H1 (cell line): ENCODE data around the gene USP49. TPM values are rescaled to one million over a fixed set of nuclear protein-coding genes. Genes with fewer than 3 reads are reported as not detected.

Experiments
- CTCF ChIA-PET: fragments of 300-600 bp; sonication (Branson Sonifier 250); formaldehyde crosslinking; loops from one replicate; lab custom pipeline; 2021; ENCODE audit not compliant: partially characterized antibody; lab: Charles Lee
- POLR2A ChIA-PET: fragments of 300-600 bp; sonication (Branson Sonifier 250); formaldehyde crosslinking; loops from one replicate; lab custom pipeline; 2021; ENCODE audit warnings: inconsistent platforms; ENCODE audit not compliant: partially characterized antibody; lab: Charles Lee
- DNase-seq, 2 experiments: peaks; one replicate each; pipeline versions ENCODE4 v3.0.0 to v3.0.0-alpha.2; 2010 to 2022; ENCODE audit warnings: low spot score in 2 of 2, low read depth in 1 of 2, mixed read lengths in 1 of 2
- FAIRE-seq: peaks from 2 replicates; lab custom pipeline; 2011; peaks lifted over from hg19 to GRCh38; lab: Jason Lieb, UNC
- H2AFZ ChIP-seq: 2 replicates; pipeline ENCODE4 v1.8.1; 2012; ENCODE audit warnings: low read length, inconsistent platforms
- H2AK5ac ChIP-seq: 2 replicates; pipeline ENCODE4 v1.6.1; 2013; ENCODE audit warnings: low read depth, low read length
- H2BK120ac ChIP-seq: replicated peaks from 2 replicates; pipeline ENCODE3; 2013; ENCODE audit warnings: low read depth, low read length, inconsistent platforms
- H2BK12ac ChIP-seq: 2 replicates; pipeline ENCODE4 v1.6.1; 2013; ENCODE audit warnings: low read depth, low read length
- H2BK15ac ChIP-seq: 2 replicates; pipeline ENCODE4 v1.6.1; 2013; ENCODE audit warnings: low read length
- H2BK20ac ChIP-seq: 2 replicates; pipeline ENCODE4 v1.6.1; 2013; ENCODE audit warnings: low read length
- H2BK5ac ChIP-seq: 2 replicates; pipeline ENCODE4 v1.6.1; 2013; ENCODE audit warnings: low read depth, low read length
- H3K14ac ChIP-seq: 2 replicates; pipeline ENCODE4 v1.6.1; 2013; ENCODE audit warnings: inconsistent platforms; ENCODE audit not compliant: insufficient read length
- H3K18ac ChIP-seq: 2 replicates; pipeline ENCODE4 v1.6.1; 2013; ENCODE audit warnings: low read length; ENCODE audit errors: extremely low read depth
- H3K23ac ChIP-seq: 2 replicates; pipeline ENCODE4 v1.6.1; 2013; ENCODE audit warnings: inconsistent platforms; ENCODE audit not compliant: insufficient read length
- H3K23me2 ChIP-seq: 2 replicates; pipeline ENCODE4 v1.6.1; 2013; ENCODE audit warnings: low read depth, low read length
- H3K27ac ChIP-seq: 2 replicates; pipeline ENCODE4 v1.6.1; 2011; ENCODE audit warnings: low read depth, low read length, inconsistent platforms
- H3K27me3 ChIP-seq, 4 experiments: replicated peaks in 1 of 4; 1 replicate in 1 of 4; 2 replicates in 3 of 4; pipeline versions ENCODE4 v1.6.1 to v1.8.1; 2011 to 2013; ENCODE audit warnings: low read length in 3 of 4, mild to moderate bottlenecking in 3 of 4, inconsistent platforms in 2 of 4, mixed read lengths in 2 of 4, moderate library complexity in 1 of 4; ENCODE audit not compliant: control insufficient read depth in 3 of 4, insufficient read depth in 3 of 4; ENCODE audit errors: extremely low read depth in 1 of 4
- H3K36me3 ChIP-seq, 4 experiments: 2 replicates each; pipeline versions ENCODE4 v1.6.1 to v1.8.1; 2011 to 2013; ENCODE audit warnings: mild to moderate bottlenecking in 4 of 4, low read length in 3 of 4, moderate library complexity in 2 of 4, control low read depth in 1 of 4, inconsistent platforms in 1 of 4; ENCODE audit not compliant: insufficient read depth in 4 of 4, control insufficient read depth in 2 of 4
- H3K4ac ChIP-seq: replicated peaks from 2 replicates; pipeline ENCODE3; 2013; ENCODE audit warnings: low read length, low read depth, mixed read lengths, inconsistent platforms; ENCODE audit not compliant: insufficient read length
- H3K4me1 ChIP-seq, 4 experiments: replicated peaks in 1 of 4; 1 replicate in 1 of 4; 2 replicates in 3 of 4; pipeline versions ENCODE4 v1.6.1 to v1.8.1; 2011 to 2013; ENCODE audit warnings: low read length in 3 of 4, inconsistent platforms in 2 of 4, mixed read lengths in 1 of 4; ENCODE audit not compliant: insufficient read depth in 4 of 4, control insufficient read depth in 3 of 4
- H3K4me2 ChIP-seq, 2 experiments: 2 replicates each; pipeline versions ENCODE4 v1.6.1 to v1.8.1; 2011 to 2013; ENCODE audit warnings: low read depth in 2 of 2, low read length in 2 of 2, control low read depth in 1 of 2, inconsistent platforms in 1 of 2, mild to moderate bottlenecking in 1 of 2; ENCODE audit not compliant: insufficient read depth in 1 of 2
- H3K4me3 ChIP-seq, 4 experiments: fragments of 200-600, 300-600 bp in 1 of 4; sonication (generic), shearing (Covaris generic), sonication (Bioruptor Twin) in 1 of 4; 2 replicates each; pipeline versions ENCODE4 v1.5.1 to v1.8.1; 2011 to 2016; ENCODE audit warnings: low read length in 4 of 4, low read depth in 3 of 4, control low read depth in 2 of 4, inconsistent platforms in 2 of 4, mild to moderate bottlenecking in 2 of 4, mixed read lengths in 1 of 4, moderate library complexity in 1 of 4; ENCODE audit not compliant: insufficient read depth in 2 of 4; ENCODE audit errors: extremely low read depth in 1 of 4
- H3K56ac ChIP-seq: replicated peaks from 2 replicates; pipeline ENCODE3; 2013; ENCODE audit warnings: low read depth, mild to moderate bottlenecking, mixed read lengths, low read length, inconsistent platforms; ENCODE audit not compliant: insufficient read length
- H3K79me1 ChIP-seq: 2 replicates; pipeline ENCODE4 v1.6.1; 2013; ENCODE audit warnings: low read depth, low read length, control low read depth
- H3K79me2 ChIP-seq, 2 experiments: 2 replicates each; pipeline versions ENCODE4 v1.6.1 to v1.8.1; 2012 to 2013; ENCODE audit warnings: low read length in 2 of 2, mild to moderate bottlenecking in 2 of 2, inconsistent platforms in 1 of 2; ENCODE audit not compliant: insufficient read depth in 2 of 2, control insufficient read depth in 1 of 2
- H3K9ac ChIP-seq, 4 experiments: replicated peaks in 1 of 4; 1 replicate in 1 of 4; 2 replicates in 3 of 4; pipeline versions ENCODE4 v1.6.1 to v1.8.1; 2011 to 2013; ENCODE audit warnings: low read depth in 3 of 4, low read length in 3 of 4, control low read depth in 2 of 4, mild to moderate bottlenecking in 2 of 4, moderate library complexity in 2 of 4, inconsistent platforms in 1 of 4; ENCODE audit errors: extremely low read depth in 1 of 4
- H3K9me3 ChIP-seq, 2 experiments: 2 replicates each; pipeline versions ENCODE4 v1.6.1 to v1.8.1; 2012 to 2013; ENCODE audit warnings: mild to moderate bottlenecking in 2 of 2, moderate library complexity in 2 of 2, control low read depth in 1 of 2, inconsistent platforms in 1 of 2, low read depth in 1 of 2, low read length in 1 of 2, mixed read lengths in 1 of 2; ENCODE audit not compliant: insufficient read depth in 2 of 2
- H4K20me1 ChIP-seq, 2 experiments: replicated peaks in 1 of 2; 2 replicates each; pipeline versions ENCODE3 to v1.8.1; 2011 to 2013; ENCODE audit warnings: inconsistent platforms in 2 of 2, low read length in 2 of 2, mild to moderate bottlenecking in 1 of 2; ENCODE audit not compliant: insufficient read depth in 2 of 2, control insufficient read depth in 1 of 2
- H4K5ac ChIP-seq: 2 replicates; pipeline ENCODE4 v1.6.1; 2013; ENCODE audit warnings: low read length, low read depth, mixed read lengths, inconsistent platforms; ENCODE audit not compliant: insufficient read length
- H4K8ac ChIP-seq: 2 replicates; pipeline ENCODE4 v1.8.0; 2013; ENCODE audit warnings: mild to moderate bottlenecking, moderate library complexity, low read length, inconsistent platforms; ENCODE audit not compliant: insufficient read depth; ENCODE audit errors: extremely low read depth
- H4K91ac ChIP-seq: replicated peaks from 2 replicates; pipeline ENCODE3; 2013; ENCODE audit warnings: low read length, mixed read lengths, inconsistent platforms; ENCODE audit not compliant: insufficient read length
- CBX8 ChIP-seq: fragments of 300-800, 300-1000 bp; sonication (generic); IDR thresholded peaks from 2 replicates; pipeline ENCODE4 v1.7.1; 2016; ENCODE audit warnings: low read depth, low read length, borderline replicate concordance
- CHD2 ChIP-seq: IDR thresholded peaks from 2 replicates; pipeline ENCODE4 v1.6.1; 2012; ENCODE audit warnings: low read length, improper control_type of control experiment
- CTCF ChIP-seq, 3 experiments: IDR thresholded peaks; 1 replicate in 2 of 3; 2 replicates in 1 of 3; pipeline versions ENCODE4 v1.5.1 to v1.6.1; 2011; ENCODE audit warnings: low read length in 3 of 3, mild to moderate bottlenecking in 3 of 3, inconsistent platforms in 2 of 3, low read depth in 1 of 3, moderate library complexity in 1 of 3; ENCODE audit not compliant: insufficient read depth in 1 of 3; ENCODE audit errors: control extremely low read depth in 1 of 3
- RFX5 ChIP-seq: IDR thresholded peaks from 2 replicates; pipeline ENCODE4 v1.6.1; 2011; ENCODE audit warnings: low read depth, low read length, improper control_type of control experiment, borderline replicate concordance
- SIN3A ChIP-seq, 2 experiments: IDR thresholded peaks in 1 of 2; conservative IDR thresholded peaks in 1 of 2; 2 replicates each; pipeline ENCODE4 v1.6.1; 2011 to 2012; ENCODE audit warnings: low read length in 2 of 2, improper control_type of control experiment in 1 of 2, low read depth in 1 of 2, mild to moderate bottlenecking in 1 of 2
- SIRT6 ChIP-seq: IDR thresholded peaks from one replicate; pipeline ENCODE4 v1.7.1; 2012; ENCODE audit warnings: low read length, inconsistent platforms
- SIX5 ChIP-seq: IDR thresholded peaks from 2 replicates; pipeline ENCODE4 v1.6.1; 2011; ENCODE audit warnings: mild to moderate bottlenecking, low read depth, low read length
- SRF ChIP-seq: IDR thresholded peaks from 2 replicates; pipeline ENCODE4 v1.6.1; 2011; ENCODE audit warnings: mild to moderate bottlenecking, low read depth, low read length, moderate library complexity
- SUZ12 ChIP-seq: fragments of 200-600 bp; sonication (generic); IDR thresholded peaks from 2 replicates; pipeline ENCODE4 v1.6.1; 2012; ENCODE audit warnings: mild to moderate bottlenecking, inconsistent platforms, low read length, moderate library complexity, mixed read lengths
- TAF7 ChIP-seq: optimal IDR thresholded peaks from 2 replicates; pipeline ENCODE3; 2011; ENCODE audit warnings: low read depth, mild to moderate bottlenecking, inconsistent platforms, low read length, moderate library complexity, borderline replicate concordance
- WGBS, 2 experiments: shearing (Covaris generic) in 1 of 2; methylation state at CpG; one replicate each; pipeline versions ENCODE4 v1.1.6 to v1.1.7; 2013 to 2015; ENCODE audit warnings: low lambda C conversion rate in 2 of 2, mixed read lengths in 2 of 2, inconsistent platforms in 1 of 2, low coverage in 1 of 2, missing lambda C conversion rate in 1 of 2; ENCODE audit not compliant: insufficient replicate concordance in 2 of 2, insufficient coverage in 1 of 2, insufficient read length in 1 of 2; ENCODE audit errors: extremely low coverage in 1 of 2, missing lambda C conversion rate in 1 of 2; 5-methylcytosine and 5-hydroxymethylcytosine counted together
- polyA plus RNA-seq, 7 experiments: library from polyadenylated mRNA; depleted of rRNA in 3 of 7; stranded (reverse) in 5 of 7; unstranded in 2 of 7; fragments of >200 nt in 5 of 7; fragments of 200-250 nt in 2 of 7; gene quantifications; 1 replicate in 5 of 7; 2 replicates in 1 of 7; 4 replicates in 1 of 7; pipeline versions ENCODE4 v1.2.1 to v1.2.3, GENCODE V29; 2011 to 2013; ENCODE audit warnings: missing spikeins in 2 of 7, mixed read lengths in 2 of 7
- total RNA-seq: library from RNA; stranded (reverse); fragmentation: NEBNext Ultra II Directional; extraction: Animal tissue kit (Norgen Biotek cat#: 25700); gene quantifications from 2 replicates; pipeline ENCODE4 v1.2.1, GENCODE V29; 2021

Gene USP49
- total and polyA plus RNA-seq, 2 of the 8 experiments (the other 6 are each of a cell fraction or from before 2014, with no cell fraction given) = 6.9 to 24.4 TPM

- H2BK20ac ChIP-seq = no peak overlapping the region
- no peak overlapping the region for H3K27ac ChIP-seq
- H2BK120ac ChIP-seq = no peak overlapping the region
- no peaks in the 10 kb centered on the region for H3K27me3 ChIP-seq
- H3K79me1 ChIP-seq = no peaks in the 10 kb centered on the region
- no peak overlapping the region for H3K23ac ChIP-seq
- H4K20me1 ChIP-seq = no peaks in the 10 kb centered on the region
- no peak overlapping the region for H3K4me3 ChIP-seq
- peaks cover 0 to 3% (median 0%) of the 10 kb centered on the region in 4 experiments; a peak in 2 of 7 replicates for H3K4me1 ChIP-seq
- no peak overlapping the region for H2AFZ ChIP-seq
- H3K79me2 ChIP-seq = no peaks in the 10 kb centered on the region
- no peak overlapping the region for H3K56ac ChIP-seq
- H3K9ac ChIP-seq = no peak overlapping the region
- no peak overlapping the region for H3K18ac ChIP-seq
- H2BK15ac ChIP-seq = no peak overlapping the region
- no peak overlapping the region for H4K5ac ChIP-seq
- WGBS, 2 experiments = 82% methylated on average over 4 of the region's 4 CpGs; no CpG with 5 or more reads in 1 of the 2 experiments
- no peak overlapping the region for H2BK5ac ChIP-seq
- no peaks in the 10 kb centered on the region for H3K9me3 ChIP-seq
- ChIA-PET POLR2A (interaction anchor here (0.6 kb wide), 1 partner anchor 347 kb away, joined by 3 read pairs; no protein-coding TSS in a partner anchor), CTCF (interaction anchor here (1.0 to 2.0 kb wide), 5 partner anchors 8 to 49 kb away, joined by 3 to 6 read pairs (median 4); partner anchors contain the start of gene PGC)
- H3K14ac ChIP-seq = no peak overlapping the region
- TF ChIP-seq SIN3A (conservative IDR thresholded peaks at IDR 0.05 in 1 of 2, IDR thresholded peaks at IDR 0.05 in 1 of 2; ENCODE audit: low read depth in 1 of 2, low read length in 2 of 2) (no peak), SUZ12 (no peak), CHD2 (no peak), CBX8 (no peak), CTCF (IDR thresholded peaks at IDR 0.05; ENCODE audit: control extremely low read depth in 1 of 3, insufficient read depth in 1 of 3, low read depth in 1 of 3, low read length in 3 of 3) (no peak), SIRT6 (no peak), SIX5 (no peak), TAF7 (no peak), SRF (no peak), RFX5 (no peak)
- no peak overlapping the region for H3K4me2 ChIP-seq
- no peak for DNase-seq
- H4K8ac ChIP-seq = no peak overlapping the region
- H3K36me3 ChIP-seq = no peaks in the 10 kb centered on the region
- no peak overlapping the region for H2AK5ac ChIP-seq
- no peak overlapping the region for H2BK12ac ChIP-seq
- no peak for FAIRE-seq
- no peaks in the 10 kb centered on the region for H3K23me2 ChIP-seq
- H3K4ac ChIP-seq = no peak overlapping the region
- no peak overlapping the region for H4K91ac ChIP-seq
Measured at GRCh38 chr6:41755895-41756294, 139.3 kb downstream of the USP49 start.
